NCI-H446 treated with DMSO at 0.1 percent for 48 hours (cell line): ENCODE data around the gene SPPL2C.

Experiments used
- DNase-seq: peaks from one replicate; lab custom pipeline; 2025; lab: John Stamatoyannopoulos, UW

SPPL2C gene, protein sequence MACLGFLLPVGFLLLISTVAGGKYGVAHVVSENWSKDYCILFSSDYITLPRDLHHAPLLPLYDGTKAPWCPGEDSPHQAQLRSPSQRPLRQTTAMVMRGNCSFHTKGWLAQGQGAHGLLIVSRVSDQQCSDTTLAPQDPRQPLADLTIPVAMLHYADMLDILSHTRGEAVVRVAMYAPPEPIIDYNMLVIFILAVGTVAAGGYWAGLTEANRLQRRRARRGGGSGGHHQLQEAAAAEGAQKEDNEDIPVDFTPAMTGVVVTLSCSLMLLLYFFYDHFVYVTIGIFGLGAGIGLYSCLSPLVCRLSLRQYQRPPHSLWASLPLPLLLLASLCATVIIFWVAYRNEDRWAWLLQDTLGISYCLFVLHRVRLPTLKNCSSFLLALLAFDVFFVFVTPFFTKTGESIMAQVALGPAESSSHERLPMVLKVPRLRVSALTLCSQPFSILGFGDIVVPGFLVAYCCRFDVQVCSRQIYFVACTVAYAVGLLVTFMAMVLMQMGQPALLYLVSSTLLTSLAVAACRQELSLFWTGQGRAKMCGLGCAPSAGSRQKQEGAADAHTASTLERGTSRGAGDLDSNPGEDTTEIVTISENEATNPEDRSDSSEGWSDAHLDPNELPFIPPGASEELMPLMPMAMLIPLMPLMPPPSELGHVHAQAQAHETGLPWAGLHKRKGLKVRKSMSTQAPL

GRCh38 chr17:45844695-45845375, at the start of gene SPPL2C:
Gene SPPL2C (plus strand): TSS chr17:45844881. CDS start chr17:45844907, 26 bp downstream.
- no peak for DNase-seq

- no peak for DNase-seq
These were observed 43.9 kb upstream of the SPPL2C start for GRCh38 chr17:45800816-45801215.

DNA sequence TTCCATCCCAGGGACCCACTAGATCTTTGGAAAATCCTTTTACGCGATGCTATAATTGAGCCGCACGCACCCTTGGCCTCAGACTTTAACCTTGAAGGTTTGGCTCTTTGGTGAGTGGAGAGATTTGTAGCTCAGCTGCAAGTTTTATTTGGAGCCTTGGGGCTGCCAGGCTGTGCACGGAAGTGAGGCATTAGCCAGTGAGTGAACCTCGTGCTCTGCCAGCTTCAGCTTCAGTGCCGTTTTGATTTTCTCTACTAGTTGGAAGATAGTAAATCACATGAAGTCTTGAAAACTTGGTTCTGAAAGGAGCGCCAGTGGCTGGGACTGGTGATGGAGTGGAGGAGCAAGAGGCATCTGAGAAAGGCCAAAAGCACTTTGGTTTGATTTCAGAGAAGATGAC, 43.3 kb upstream of the SPPL2C start:
- no peak for DNase-seq

- DNase-seq, result no peak
These were observed 35.8 kb upstream of the SPPL2C start for GRCh38 chr17:45808845-45809244.

GRCh38 chr17:45809499-45809898, 35.2 kb upstream of the SPPL2C start:
- peak; percentile 70 for DNase-seq

- DNase-seq, result no peak
These were observed 32.6 kb upstream of the SPPL2C start for GRCh38 chr17:45812102-45812501.

GRCh38 chr17:45813048-45813725, 31.5 kb upstream of the SPPL2C start:
- DNase-seq, result no peak

- no peak for DNase-seq
These were observed 29.8 kb upstream of the SPPL2C start for GRCh38 chr17:45814622-45815606.

DNA sequence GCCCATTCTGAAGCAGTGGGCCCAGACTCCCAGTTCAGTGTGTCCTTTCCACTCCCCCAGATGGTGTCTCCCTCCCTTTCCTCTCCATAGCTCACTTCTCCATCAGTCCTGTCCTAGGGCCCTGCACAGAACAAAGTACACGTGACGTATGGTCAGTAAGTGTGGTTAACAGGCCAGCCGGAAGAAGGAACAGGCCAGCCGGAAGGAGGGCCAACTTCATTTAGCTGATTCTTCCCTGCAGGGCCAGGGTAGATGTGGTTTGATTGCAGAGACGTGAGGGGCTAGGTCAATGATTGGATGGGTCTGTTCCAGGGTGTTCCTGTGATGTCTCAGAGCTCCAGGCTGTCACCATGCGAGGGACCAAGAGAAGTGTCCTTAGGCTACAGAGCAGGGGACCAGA, 28.9 kb upstream of the SPPL2C start:
- DNase-seq, result no peak

GRCh38 chr17:45818041-45818440, 26.6 kb upstream of the SPPL2C start:
- no peak for DNase-seq

DNA sequence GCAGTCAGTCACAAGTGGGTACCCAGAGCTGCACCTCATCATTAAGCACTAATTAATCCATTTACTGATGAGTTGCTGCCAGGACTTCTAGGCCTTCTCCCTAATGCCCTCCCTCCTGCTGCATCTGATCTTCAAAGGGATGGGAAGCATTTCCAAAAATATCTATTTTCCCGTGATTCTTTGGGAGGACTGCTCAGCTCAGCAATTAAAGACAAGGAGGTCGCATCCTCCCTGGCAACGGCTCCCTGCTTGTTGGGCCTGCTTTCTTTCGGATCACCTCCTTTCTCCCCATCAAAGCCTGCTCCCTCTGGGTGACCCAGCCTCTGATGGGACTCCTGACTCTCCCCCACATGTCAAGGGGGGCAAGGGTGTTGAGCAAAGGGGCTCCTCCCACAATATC, 26.0 kb upstream of the SPPL2C start:
- no peak for DNase-seq

DNA sequence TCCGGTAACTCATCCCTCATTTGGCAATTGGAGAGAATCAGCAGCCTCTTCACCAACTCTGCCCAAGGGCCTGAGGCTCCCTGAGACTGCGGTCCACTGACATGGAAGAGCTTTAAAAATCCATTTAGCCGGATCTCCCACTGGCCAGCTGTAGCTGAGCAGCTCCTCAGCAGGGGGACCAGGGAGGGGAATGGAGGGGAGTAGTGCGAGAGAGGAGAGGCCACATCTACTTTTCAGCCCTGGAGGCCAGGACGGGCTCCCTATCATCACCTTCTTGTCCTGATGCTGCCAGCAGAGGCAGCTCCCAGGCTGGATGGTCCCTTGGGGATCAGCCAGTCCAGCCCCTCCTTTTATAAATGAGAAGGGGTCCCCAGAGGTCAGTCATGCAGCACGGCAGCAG, 25.0 kb upstream of the SPPL2C start:
- no peak for DNase-seq

DNA sequence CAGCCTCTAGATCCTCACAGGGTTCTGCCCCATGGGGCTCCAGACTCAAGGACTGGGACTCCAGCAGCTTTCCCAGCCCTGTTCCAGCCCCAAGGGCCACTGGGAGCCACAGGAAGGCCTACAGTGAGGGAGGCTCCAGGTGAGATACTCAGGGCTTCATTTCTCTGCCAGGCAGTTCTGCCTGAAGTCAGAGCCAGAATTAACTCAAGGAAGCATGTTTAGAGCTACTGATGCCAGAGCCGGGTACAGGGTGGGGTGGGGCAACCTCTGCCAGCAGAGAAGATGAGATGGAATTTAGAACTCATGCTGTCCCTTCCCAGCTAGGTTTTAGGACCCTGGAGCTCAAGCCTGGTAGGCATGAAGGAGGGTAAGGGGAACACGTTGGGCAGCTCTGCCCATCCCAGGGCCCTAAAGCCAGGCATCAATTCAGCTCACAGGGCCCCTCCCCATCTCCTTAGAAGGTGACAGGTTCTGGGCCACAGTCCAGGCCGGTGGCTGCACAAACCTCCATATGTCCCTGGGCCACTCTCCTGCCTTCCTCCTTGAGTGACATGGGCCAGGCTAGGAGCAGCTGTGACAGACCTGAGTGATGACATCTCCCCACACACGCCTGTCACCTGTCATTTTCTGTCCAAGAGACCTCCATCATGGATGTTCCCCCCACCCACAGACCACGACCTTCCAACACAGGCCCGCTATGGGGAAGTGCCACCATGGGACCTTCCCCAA, 24.5 kb upstream of the SPPL2C start:
- DNase-seq, result no peak

DNA sequence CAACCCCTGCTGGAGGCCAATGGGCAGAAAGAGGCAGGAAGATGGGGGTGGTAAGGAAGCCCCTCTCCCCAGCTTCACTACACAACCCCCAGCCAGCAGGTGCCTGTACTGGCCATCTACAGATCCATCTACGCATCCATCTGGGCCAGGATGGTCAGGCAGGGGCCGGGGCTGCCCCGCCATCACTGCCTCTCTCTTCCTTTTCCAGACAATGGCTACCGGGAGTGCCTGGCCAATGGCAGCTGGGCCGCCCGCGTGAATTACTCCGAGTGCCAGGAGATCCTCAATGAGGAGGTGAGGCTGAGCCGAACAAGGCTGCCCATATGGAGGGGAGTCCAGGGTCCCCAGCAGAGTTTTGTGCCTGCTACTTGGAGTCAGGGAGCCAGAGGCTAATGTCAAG, 23.5 kb upstream of the SPPL2C start:
- DNase-seq, result no peak

GRCh38 chr17:45823598-45823997, 21.1 kb upstream of the SPPL2C start:
- DNase-seq, result no peak

DNA sequence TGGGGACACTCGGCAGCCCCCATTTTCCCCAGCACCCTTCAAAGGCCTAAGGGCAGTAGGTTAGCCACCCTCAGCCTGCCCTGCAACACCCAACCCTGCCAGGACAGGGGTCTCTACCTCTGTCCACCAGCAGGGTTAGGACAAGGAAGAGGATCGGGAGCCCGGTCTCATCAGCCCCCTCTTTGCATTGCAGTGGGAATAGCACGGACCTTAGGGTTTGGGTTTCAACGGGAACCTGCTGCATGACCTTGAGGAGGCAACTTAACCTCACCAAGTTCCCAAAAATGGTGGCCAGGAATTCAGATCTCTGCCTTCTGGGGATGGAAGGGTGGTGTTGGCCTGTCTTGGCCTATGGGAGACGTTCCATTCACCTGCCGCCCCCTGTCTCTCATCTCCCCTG, 20.2 kb upstream of the SPPL2C start:
- DNase-seq, result no peak

DNA sequence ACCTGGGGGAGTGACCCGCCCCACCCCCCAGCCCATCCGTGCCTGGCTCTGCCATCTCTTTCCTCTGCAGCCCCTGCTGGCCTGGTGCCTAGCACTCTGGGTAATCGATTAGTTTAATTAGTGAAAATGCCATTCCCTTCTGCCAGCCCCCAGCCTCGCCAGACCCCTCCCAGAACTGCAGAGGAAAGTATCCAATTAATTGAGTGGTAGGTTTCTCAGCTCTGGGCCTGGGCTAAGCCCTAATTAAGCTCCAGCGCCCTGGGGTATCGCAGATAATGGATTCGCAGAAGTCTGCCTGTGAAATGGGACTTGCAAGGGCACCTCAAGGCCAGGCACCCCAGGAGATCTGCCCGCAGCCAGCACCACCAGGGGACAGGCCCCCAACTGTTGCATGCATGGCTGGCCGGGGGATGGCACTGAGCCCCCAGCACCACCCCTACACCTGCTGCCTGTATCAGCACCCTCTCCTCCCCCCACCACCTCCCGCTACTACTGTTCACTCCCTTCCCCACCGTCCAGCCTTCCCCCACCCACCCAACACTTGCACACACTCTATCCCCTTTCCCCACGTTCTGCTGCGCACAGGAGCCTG, 19.7 kb upstream of the SPPL2C start:
- DNase-seq, result no peak

- no peak for DNase-seq
These were observed 18.9 kb upstream of the SPPL2C start for GRCh38 chr17:45825792-45826191.

- DNase-seq, result no peak
These were observed 17.6 kb upstream of the SPPL2C start for GRCh38 chr17:45826919-45827588.

- DNase-seq, result no peak
These were observed 16.5 kb upstream of the SPPL2C start for GRCh38 chr17:45828171-45828570.
